ENCODE measurements around the gene PHF20.
A peak's percentile ranks its signal among the peaks of the same experiment; 100 is the strongest.

DNA sequence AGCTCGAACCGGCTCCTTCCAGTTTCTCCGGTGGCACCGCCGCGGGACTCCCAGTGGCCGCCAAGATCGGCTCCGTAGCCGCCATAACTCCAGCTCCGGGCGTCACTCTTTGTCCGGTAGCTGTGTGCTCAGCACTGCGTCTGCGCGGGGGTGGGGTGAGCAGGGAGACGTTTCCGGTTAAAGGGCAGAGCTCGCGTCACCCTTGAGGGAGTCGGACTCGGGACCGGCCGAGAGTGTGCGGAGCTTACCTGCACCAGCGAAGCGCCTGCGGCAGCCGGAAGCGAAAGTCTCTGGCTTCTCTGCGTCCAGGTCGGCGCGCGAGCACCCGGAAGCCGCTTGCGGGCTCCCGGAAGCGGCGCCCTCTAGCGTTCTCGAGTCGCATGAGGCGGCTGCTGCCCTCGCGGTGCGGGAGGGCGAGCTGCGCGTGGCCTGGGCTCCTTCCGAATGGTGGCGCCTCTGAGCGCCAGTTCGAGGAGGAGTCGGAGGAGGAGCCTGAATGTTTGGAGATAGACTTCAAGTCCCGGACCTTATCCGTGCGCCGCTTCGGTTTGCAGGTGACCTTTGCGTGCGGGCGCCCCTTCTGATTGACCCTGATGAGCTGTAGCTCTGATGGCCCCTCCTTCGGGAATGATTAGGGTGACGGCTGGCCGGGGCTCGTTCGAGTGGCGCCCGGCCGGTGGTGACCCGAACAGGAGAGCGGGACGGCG, 182.5 kb downstream of the PHF20 start, which contains the start of gene SCAND1:
- TF ChIP-seq, protein P1, sequence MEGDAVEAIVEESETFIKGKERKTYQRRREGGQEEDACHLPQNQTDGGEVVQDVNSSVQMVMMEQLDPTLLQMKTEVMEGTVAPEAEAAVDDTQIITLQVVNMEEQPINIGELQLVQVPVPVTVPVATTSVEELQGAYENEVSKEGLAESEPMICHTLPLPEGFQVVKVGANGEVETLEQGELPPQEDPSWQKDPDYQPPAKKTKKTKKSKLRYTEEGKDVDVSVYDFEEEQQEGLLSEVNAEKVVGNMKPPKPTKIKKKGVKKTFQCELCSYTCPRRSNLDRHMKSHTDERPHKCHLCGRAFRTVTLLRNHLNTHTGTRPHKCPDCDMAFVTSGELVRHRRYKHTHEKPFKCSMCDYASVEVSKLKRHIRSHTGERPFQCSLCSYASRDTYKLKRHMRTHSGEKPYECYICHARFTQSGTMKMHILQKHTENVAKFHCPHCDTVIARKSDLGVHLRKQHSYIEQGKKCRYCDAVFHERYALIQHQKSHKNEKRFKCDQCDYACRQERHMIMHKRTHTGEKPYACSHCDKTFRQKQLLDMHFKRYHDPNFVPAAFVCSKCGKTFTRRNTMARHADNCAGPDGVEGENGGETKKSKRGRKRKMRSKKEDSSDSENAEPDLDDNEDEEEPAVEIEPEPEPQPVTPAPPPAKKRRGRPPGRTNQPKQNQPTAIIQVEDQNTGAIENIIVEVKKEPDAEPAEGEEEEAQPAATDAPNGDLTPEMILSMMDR (IDR thresholded peaks at IDR 0.05), result peak; percentile 78 to 98 (median 92)
- TF ChIP-seq POLR2A (IDR thresholded peaks at IDR 0.05), result peak in 1 of 2 donors; percentile 89
